SKM-1 (cell line): ENCODE results near the gene NTRK3.

Source experiments
- DNase-seq: peaks from one replicate; lab custom pipeline; 2025; ENCODE audit not compliant: unreplicated experiment; lab: John Stamatoyannopoulos, UW

The NTRK3 gene

DNA sequence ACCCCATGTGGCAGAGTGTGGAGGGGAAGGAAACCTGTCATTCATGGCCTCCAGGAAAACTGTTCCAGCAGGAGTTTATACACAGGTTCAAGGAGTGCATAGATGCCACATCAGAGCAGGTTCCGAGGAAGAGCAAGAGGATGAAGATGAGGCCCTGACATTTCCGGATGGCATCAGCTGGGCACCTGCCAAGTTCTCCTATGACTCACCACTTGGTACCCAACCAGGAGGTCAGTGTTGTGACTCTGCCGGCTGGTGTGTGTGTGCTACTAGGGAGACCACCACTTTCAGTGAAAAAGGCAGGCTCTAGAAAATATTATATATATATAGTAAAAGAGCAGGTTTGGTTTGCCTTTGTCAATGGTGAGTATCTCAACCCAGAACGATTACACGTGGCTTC, 69.3 kb downstream of the NTRK3 start:
- DNase-seq, result no peak

DNA sequence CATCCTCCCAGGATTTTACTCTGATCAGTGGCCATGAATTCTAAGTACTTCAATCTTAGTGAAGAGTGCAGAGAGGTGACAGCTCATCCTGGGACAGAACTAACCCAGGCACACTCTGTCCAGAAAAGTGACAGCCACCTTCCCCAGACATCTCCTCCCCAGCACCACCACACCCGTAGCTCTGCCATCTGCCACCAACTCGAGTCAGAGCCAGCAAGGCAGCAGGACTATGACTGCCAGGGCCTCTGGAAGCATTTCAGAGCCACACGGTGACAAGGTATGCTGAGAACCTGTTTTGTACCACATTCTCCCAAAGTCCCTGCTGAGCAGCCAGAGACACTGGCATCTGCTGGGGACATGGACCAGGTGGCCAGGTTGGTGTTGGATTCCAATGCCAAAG, 71.0 kb downstream of the NTRK3 start:
- no peak for DNase-seq

DNA sequence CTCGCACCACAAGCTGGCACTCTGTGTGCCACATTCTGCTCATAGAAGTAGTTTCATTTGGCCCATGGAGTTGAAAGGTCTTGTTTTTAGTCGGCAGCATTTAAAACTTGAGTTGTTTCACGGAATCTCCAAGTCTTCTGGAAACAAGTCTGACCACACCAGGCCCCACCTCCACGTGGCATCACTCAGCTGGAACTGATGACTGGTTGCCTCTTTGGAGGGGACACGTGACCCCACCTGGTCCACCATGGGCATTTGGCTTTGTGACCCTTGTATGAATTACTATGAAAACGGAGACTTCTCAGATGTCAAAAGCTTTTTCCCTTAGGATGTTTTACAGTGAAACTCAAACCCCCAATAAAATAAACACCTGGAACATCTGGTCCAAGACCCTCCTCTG, 74.9 kb downstream of the NTRK3 start:
- no peak for DNase-seq

DNA sequence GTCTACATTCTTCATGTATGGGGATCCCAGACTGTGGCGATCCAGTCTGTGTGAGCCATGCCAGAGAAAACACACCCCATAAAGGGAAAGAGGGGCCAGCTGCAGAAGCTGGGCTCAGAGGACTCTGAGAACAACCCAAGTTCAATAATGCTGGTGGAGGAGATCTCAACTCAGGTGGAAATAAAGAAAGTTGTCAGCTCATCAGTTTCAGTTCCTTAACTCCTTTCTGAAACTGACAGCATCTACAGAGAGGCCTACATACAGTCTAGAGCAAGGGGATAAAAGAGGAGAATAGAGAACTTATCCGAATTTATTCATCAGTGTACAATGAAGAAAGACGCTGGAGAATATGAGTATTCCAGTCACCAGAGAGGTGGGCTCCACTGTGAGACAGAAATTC, 77.0 kb downstream of the NTRK3 start:
- DNase-seq, result no peak

DNA sequence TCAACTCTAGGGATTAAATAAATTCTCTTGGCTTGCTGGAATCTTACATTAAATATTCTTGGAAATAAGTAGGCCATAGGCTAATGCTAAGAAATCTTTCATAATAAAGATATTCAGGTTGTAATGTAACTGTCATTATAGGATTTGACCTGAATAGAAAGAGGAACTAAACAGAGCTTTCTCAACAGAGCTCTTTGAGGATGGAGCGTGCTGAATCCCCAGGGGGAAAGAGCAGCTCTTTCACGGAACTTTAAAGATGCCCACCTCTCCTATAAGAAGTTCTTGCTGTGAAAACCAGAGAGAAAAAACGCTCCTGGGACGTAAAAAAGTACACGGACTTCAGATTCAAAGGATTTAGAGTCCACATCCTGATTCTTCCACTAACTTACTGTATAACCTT, 77.9 kb downstream of the NTRK3 start:
- peak; percentile 11 for DNase-seq

DNA sequence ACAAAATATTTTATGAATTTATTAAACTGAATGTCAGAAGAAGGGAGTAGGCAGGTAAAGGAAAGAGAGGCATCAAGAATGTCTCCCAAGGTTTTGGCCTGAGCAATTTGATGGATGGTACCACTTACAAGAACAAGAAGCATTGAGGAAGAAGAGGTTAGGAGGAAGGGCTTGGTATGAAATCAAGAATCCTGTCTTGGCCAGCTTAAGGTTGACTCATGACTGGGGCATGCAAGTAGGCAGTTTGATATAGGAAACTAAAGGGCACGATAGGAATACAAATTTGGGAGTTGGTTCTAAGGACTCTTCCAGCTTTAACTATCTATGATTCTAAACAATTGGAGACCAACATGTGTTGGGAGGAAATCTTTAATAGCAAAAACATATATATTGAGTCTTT, 79.1 kb downstream of the NTRK3 start:
- DNase-seq, result no peak

DNA sequence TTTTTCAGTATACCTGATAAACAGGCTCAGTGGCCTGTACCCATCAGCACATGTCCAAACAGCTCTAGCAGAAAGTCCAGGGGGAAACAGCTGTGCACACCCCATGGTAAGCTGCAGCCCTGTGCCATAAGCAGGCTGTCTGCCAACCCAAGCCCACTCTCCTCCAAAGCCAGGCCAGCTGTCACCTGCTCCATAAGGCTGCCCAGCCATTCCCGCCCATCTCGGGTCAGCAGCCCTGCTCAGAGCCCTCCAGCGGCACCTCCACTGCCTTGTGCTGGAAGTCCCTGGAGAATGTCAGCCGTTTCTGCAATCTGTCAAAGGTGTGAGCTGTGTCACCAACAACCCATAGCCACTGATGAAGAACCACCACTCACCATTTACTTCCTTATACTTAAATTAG, 82.0 kb downstream of the NTRK3 start:
- DNase-seq, result no peak

DNA sequence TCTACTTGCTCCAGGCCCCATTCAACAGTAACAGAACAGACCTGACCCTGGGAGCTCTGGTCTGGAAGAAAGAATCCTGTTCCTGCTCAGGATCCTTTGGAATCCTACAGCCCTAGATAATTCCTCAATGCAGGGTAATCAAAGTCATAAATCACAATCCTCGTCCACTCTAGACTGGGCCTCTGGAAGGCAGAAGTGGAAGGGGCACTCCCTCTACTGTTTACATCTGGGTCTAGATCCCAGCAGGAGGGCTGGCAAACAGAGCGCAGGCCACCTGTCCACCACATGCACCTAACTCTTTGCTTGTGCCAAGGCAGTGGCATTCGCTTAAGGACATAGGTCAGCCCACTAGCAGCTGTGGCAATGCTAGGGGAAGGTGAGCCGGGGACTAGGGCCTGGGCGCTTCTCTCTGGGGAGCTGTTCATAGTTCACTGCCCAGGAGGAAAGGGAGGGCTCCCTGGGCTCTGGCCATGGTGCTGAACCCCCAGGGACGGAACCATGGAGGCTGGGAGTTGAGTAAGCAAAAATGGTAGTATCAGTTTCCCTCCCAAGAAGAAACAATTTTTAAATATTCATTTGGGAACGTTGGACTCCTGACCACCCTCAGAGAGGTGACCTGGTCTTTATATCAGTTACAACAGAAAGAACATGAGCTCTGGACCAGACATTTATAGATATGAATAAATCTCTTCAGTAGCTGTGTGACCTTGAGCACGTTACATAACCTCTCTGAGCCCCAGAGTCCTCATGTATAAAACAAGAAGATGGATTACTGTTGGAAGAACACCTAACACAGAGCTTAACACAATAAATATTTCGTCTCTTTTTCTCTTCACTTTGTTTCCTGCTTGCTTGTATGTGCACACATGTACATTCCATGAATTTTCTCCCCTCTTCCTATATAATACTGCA, 90.2 kb downstream of the NTRK3 start:
- no peak for DNase-seq

DNA sequence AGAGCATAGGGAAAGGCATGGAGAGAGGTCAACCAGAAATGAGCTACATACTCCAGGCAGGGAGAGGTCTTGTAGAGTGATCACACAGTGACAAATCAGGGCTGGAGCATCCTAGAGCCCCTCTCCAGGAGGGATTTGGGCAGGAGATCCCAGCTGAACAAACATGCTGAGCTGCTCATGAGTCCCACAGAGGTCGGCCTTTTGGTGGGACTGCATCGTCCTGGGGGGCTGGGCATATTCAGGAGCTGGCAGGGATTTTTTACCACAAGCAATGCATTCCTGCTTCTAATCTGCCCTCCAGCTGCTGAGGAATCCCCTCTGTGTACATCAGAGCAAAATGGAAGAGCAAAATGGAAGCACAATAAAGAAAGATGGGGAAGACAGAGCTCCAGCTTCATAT, 94.9 kb downstream of the NTRK3 start:
- DNase-seq, result no peak

DNA sequence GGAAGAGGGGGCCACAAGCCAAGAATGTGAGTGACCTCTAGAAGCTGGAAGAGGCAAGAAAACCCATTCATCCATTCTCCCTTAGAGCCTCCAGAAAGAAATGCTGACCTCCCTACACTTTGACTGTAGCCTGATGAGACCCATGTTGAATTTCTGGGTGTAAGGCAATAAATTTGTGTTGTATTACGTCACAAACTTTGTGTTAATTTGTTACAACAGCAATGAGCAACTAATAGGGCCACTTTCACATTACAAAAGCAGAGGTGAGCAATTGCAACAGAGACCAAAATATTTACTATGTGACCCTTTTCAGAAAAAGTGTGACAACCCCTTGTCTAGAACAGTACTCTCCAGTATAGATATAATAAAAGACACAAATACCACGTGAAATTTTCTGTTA, 101.2 kb downstream of the NTRK3 start:
- DNase-seq, result no peak

DNA sequence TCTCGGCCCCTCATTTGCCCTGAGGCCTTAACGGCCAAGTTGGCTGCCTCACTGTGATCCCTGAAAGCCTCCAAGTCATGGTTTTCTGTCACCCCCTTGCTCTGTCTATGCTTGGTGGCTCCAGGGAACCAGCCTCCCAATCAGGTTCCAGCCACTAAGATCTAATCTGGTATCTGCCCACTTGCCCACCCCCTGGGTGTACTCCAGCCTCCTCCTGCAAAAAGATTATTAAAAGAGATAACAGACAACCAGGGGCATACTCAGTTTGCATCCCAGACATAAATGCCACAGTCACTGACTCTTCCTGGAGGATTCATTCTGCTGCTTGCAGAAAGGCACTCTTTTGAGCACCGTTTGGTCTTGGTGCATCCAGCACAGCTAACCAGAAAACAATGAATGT, 103.9 kb downstream of the NTRK3 start:
- DNase-seq, result no peak

DNA sequence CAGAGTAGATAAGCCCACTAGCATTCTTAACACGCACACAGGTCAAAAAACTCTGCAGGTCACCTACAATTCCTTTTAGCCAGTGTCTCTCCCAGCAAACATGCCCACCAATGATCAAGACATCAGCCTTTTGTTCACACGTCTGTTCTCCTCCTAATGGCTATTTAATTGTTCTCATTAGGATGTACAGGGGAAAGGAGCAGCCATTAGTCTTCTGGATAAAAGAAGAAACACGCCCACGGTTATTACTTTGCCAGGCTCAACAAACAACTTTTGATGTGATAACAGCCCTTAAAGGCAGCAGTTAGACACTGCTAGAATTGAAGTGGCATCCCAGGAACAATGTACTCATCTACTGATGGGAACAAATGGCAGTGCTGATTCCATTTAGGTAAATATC, 108.8 kb downstream of the NTRK3 start:
- no peak for DNase-seq

DNA sequence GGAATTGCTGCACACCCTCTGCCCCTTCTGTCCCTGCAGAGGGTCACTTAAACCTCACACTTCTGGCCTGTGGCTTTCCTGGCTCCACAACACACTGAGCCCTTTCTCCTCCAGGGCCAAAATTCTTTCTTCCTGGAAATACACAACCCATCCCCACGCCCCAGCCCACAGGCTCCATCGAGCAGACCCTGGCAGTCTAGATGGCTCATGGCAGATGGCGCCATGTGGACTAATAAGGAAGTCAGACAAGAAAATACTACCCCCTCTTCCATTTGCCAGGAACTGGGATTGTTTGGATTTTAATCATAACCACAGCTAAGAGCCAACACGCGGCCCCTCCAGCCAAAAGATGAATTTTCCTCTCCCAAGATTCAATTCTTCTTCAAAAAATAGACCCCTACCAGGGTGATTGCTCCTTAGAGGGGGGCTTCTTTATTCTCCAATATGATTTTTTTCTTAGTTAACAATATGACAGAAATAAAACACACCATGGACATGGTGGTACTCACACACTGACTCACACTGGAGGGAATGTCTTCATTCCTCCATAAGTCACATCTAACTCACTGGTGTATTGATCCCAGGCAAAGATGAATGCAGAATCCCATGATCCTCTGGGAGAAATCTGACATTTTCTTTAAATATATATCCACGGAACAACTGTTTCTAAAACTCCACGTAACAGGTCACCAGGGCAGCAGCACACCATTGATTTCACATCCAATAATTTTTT, 111.5 kb downstream of the NTRK3 start:
- no peak for DNase-seq

DNA sequence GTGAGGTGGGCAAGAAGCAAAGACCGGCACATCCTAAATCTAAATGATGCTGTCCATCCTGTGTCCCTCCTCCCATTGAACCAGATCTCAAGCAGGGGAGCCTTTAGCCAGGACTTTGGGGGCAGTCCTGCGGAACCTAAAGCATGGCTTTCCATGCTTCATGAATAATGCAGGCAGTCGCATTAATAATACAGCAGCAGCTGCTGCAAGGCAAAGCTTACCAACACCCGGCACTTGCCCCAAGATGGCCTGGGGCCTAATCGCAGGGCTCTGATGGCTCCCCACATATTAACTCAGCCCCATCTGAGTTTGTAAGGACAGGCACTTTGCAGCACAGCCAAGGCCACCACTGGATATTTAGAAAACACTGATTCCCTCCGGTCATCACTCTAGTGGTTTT, 114.4 kb downstream of the NTRK3 start:
- no peak for DNase-seq

DNA sequence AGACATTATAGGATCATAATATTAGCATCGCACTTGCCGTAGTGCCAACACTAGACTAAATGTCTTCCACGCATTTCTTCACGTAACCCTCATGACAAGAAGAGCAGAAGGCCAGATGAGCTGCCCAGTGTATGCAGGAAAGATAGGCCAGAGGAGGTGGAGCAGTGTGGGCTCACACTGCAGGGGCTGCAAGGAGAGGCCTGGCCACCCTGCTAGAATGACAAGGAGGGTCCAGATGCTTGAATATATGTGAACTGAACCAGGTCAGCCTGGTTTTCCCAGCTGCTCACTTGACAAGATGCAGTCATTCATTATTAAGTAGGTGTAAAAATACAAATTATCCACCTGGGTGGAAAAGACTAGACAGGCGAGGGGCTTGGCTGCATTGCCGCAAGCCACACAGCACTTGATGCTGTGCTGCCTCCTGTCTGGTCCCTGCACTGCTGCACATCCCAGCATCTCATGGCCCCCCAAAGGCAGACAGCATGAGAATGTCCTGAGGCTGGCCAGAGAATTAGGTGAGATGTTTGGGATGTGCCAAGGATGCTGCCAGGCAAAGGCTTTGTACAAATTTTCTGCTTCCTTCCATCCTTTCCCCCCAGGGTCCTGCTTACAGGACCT, 115.2 kb downstream of the NTRK3 start:
- no peak for DNase-seq

DNA sequence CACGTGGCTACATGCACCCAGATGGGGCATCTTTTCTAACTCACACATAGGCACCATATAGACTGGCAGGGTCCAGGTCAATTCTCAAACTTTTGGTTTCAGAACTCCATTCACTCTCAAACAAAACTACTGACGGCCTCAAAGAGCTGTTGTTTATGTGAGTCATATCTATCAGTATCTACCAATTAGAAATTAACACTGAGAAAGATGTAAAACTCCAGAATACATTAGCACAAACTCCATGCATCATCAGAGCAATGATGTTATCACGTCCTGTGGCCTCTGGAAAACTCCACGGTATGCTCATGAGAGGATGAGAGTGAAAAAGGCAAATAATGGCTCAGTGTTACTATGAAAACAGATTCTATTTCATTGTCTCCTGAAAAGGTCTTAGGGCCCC, 116.1 kb downstream of the NTRK3 start:
- no peak for DNase-seq

DNA sequence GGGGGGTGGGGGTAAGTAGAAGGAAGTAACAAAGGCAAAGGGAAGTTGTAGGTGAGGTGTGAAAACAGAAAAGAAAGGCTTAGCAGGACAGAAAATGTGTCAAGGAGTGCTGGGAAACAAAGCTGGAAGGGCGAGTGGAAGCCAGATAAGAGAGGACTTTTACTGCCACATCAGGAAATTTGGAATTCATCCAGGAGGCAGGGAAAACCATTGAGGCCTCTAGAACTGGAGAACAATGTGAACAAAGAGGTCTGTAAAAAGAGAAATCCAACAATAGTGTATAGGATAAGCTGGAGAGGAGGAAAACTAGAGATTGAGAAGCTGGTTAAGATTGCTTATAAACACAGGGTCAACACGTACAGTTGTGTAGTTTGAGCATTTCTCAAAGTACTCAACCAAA, 116.6 kb downstream of the NTRK3 start:
- no peak for DNase-seq

DNA sequence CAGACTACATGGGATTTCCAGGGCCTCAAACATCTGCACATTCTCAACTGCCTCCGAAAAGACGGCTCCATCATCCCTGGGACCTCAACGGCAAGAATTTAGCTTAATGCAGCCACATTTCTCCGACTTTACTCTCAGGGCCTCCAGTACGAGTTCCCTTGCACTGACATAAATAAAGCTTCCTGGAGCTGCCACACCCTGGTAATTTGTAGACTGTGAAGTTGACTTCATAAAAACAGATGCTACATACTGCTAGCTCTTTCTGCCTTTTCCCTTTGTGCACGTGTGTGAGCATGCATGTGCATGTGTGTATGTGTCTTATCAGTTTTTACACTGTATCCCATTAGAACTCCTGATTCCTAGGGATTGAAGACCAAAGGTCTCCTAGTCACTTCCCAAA, 122.7 kb downstream of the NTRK3 start:
- DNase-seq, result no peak

DNA sequence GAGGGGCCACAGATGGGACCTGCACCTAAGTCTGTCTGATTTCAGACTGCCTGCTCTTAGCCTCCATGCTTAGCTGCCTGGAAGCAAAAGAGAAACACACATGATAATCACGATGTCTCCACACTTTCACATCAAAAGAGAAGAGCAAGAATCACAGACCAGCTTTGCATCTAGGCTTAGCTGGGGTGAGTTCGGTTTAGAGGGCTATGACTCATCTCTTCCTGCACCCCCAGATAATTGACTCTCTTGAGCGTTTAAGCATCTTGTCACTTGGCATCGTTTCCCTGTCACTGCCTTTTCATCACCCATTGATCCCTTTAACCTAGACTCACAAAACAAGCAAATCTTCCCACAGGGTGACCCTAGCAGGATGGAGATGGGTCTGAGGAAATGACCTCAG, 124.0 kb downstream of the NTRK3 start:
- no peak for DNase-seq

DNA sequence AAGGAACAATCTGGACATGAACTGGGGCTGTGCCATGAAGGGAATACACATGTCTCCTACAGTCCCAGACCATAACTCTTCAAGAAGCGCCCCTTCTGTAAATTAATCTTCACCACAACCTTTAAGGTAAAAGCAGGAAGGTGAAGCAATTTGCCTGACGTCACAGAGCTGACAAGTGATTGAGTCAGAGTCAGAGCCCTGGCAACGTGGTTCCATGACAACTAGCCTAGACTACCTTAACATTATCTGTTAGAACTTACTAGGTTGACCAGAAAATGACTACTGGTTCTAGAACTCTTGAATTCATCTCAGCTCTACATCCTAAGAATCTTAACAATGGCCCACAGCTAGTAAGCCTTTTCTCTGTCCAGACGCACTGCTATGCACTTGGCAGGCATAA, 124.6 kb downstream of the NTRK3 start:
- no peak for DNase-seq

DNA sequence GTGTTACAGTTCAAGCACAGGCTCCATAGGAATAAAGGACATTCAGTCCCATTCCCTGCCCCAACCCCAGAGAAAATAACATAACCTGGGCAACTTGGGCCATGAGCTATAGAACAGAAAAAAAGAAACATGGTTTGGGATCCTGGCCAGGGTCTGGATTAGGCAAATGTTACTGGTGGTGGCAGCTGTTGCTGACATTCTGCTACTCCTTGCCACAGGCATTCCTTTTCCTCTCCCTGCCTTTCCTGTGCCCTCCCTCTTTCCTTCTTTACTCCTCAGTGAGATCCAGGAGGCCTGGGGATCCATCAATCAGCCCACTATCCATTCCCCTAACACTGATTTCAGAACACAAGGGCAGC, 129.1 kb downstream of the NTRK3 start:
- no peak for DNase-seq
